ENCODE measurements around the gene TTLL7.

The TTLL7 gene

DNA sequence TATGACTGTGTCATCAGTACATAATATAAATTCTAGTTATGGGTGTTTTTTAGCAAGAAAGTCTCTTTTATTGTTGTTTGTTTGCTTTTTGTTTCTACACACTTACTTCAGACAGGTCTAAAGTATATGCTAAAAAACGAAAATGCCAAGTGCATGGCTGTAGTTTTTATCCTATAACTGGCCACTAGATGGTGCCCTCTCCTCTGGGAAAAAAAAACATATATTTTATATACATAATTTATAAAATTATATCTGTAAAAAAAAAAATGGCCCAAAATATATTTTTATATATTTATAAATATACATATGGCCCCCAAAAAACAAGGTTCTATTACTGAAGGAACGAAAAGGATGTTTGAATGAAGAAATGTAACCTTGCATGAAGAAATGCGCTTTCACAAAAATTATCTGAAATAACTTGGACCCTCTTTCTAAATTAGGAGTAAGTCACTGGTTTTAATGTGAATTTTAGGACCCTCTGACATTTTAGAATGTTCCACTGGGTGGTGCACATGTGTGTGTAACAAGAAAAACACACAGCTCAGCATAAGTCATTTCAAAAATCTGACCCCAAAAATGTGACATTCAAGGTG lies 93.5 kb downstream of the TTLL7 start:
- ChIA-PET POLR2A (ENCODE audit: low non-redundant PET) (no interaction called here), CTCF (no interaction called here)
- no peak overlapping the region for H3K27ac ChIP-seq
- peak; percentile 11 for DNase-seq (ENCODE audit: low spot score)
- TF ChIP-seq, protein P1, sequence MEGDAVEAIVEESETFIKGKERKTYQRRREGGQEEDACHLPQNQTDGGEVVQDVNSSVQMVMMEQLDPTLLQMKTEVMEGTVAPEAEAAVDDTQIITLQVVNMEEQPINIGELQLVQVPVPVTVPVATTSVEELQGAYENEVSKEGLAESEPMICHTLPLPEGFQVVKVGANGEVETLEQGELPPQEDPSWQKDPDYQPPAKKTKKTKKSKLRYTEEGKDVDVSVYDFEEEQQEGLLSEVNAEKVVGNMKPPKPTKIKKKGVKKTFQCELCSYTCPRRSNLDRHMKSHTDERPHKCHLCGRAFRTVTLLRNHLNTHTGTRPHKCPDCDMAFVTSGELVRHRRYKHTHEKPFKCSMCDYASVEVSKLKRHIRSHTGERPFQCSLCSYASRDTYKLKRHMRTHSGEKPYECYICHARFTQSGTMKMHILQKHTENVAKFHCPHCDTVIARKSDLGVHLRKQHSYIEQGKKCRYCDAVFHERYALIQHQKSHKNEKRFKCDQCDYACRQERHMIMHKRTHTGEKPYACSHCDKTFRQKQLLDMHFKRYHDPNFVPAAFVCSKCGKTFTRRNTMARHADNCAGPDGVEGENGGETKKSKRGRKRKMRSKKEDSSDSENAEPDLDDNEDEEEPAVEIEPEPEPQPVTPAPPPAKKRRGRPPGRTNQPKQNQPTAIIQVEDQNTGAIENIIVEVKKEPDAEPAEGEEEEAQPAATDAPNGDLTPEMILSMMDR (conservative IDR thresholded peaks at IDR 0.05; ENCODE audit: low read depth), result peak; percentile 68

GRCh38 chr1:83901547-83902155 lies 97.3 kb downstream of the TTLL7 start:
- ChIA-PET POLR2A (ENCODE audit: low non-redundant PET) (no interaction called here), CTCF (interaction anchor here (0.7 kb wide), 1 partner anchor 392 kb away, joined by 4 read pairs; no protein-coding TSS in a partner anchor)
- H3K27ac ChIP-seq, result no peak overlapping the region
- peak; percentile 67 for DNase-seq (ENCODE audit: low spot score)
- TF ChIP-seq, protein P1 (conservative IDR thresholded peaks at IDR 0.05; ENCODE audit: low read depth), result no peak

DNA sequence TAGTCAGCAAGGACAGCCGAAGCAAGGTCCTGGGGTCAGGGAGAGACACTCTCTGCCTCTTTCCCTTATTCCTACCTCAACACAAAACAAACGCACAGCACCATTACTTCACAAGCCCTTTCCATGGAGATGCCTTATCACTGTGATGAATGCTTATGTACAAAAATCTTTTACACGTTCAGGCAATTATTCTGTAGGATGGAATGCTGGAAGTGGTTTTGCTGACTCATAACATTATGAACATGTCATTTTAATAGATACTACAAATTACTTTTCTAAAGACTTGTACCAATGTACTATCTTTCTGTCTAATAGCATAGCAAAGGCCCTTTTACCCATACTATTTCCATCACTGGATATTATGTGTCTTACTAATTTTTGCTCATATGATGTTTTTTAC lies 98.4 kb downstream of the TTLL7 start:
- no peak overlapping the region for H3K27ac ChIP-seq
- DNase-seq (ENCODE audit: low spot score), result peak; percentile 52
- ChIA-PET POLR2A (ENCODE audit: low non-redundant PET) (no interaction called here), CTCF (no interaction called here)
- TF ChIP-seq, protein P1 (conservative IDR thresholded peaks at IDR 0.05; ENCODE audit: low read depth), result no peak

- ChIA-PET POLR2A (ENCODE audit: low non-redundant PET) (no interaction called here), CTCF (interaction anchor here (0.6 kb wide), 1 partner anchor 36 kb away, joined by 4 read pairs; no protein-coding TSS in a partner anchor)
- TF ChIP-seq, protein P1 (conservative IDR thresholded peaks at IDR 0.05; ENCODE audit: low read depth), result no peak
- H3K27ac ChIP-seq, result no peak overlapping the region
- no peak for DNase-seq (ENCODE audit: low spot score)
These were observed 101.4 kb downstream of the TTLL7 start for GRCh38 chr1:83897516-83897915.

DNA sequence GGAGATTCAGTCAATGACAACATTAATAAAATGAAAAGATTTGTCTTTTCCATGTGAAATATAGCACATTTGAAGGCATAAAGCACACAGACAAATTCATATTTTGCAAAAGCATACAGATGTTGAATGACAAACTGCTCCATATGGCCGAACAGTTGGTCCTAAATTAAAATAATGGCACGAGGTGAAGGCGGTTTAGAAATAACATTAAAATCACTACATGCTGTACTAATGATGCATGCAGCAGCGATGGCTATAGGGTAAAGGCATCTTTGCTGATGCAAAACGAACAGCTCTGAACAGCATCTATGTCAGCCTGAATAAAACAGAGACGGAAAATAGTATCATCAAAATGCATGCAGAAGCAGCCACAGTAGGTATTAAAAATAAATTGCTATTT lies 102.6 kb downstream of the TTLL7 start:
- TF ChIP-seq, protein P1 (conservative IDR thresholded peaks at IDR 0.05; ENCODE audit: low read depth), result no peak
- CTCF ChIA-PET, result no interaction called here
- H3K27ac ChIP-seq, result no peak overlapping the region
- POLR2A ChIA-PET (ENCODE audit: low non-redundant PET), result no interaction called here
- DNase-seq (ENCODE audit: low spot score), result no peak

DNA sequence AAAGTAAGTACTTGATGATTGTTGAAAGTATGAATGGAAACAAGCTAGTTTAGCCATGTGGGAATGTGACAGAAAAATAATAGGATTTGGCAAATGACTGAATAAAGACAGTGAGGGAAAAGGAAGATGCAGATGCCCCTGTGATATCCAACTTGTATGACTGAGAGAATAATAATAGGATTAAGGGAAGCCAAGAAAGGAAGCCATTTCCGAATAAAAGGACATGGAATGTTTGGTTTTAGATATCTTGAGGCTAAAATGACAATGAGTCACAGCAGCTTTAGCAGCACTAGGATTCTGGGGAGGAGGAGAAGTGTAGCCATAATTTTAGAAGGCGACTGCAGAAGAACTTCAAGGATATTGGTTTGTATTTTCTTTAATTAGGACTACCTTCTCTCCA lies 109.2 kb downstream of the TTLL7 start:
- CTCF ChIA-PET, result no interaction called here
- TF ChIP-seq, protein P1 (conservative IDR thresholded peaks at IDR 0.05; ENCODE audit: low read depth), result no peak
- no peak for DNase-seq (ENCODE audit: low spot score)
- POLR2A ChIA-PET (ENCODE audit: low non-redundant PET), result no interaction called here
- H3K27ac ChIP-seq, result no peak overlapping the region
